H1 (cell line): Measurements from ENCODE around the gene C2orf92. TPM values are rescaled to one million over a fixed set of nuclear protein-coding genes. Genes with fewer than 3 reads are reported as not detected.

Experiments used
- ATF2 ChIP-seq: IDR thresholded peaks from 2 replicates; pipeline ENCODE4 v1.6.1; 2012; ENCODE audit warnings: low read length, inconsistent platforms
- CBX8 ChIP-seq: fragments of 300-800, 300-1000 bp; sonication (generic); IDR thresholded peaks from 2 replicates; pipeline ENCODE4 v1.7.1; 2016; ENCODE audit warnings: low read depth, low read length, borderline replicate concordance
- CHD1 ChIP-seq: IDR thresholded peaks from 2 replicates; pipeline ENCODE4 v1.6.1; 2012; ENCODE audit warnings: low read depth, low read length, improper control_type of control experiment
- EP300 ChIP-seq, 2 experiments: IDR thresholded peaks; 1 replicate in 1 of 2; 2 replicates in 1 of 2; pipeline ENCODE4 v1.6.1; 2011 to 2012; ENCODE audit warnings: low read depth in 2 of 2, low read length in 2 of 2, mild to moderate bottlenecking in 2 of 2, borderline replicate concordance in 1 of 2, inconsistent platforms in 1 of 2, moderate library complexity in 1 of 2
- HDAC2 ChIP-seq, 2 experiments: fragments of 300-600 bp in 1 of 2; sonication (generic) in 1 of 2; IDR thresholded peaks; 2 replicates each; pipeline ENCODE4 v1.6.1; 2011 to 2012; ENCODE audit warnings: low read depth in 2 of 2, low read length in 2 of 2, mild to moderate bottlenecking in 2 of 2, moderate library complexity in 2 of 2, borderline replicate concordance in 1 of 2, inconsistent platforms in 1 of 2
- JUND ChIP-seq: IDR thresholded peaks from 2 replicates; pipeline ENCODE4 v1.6.1; 2011; ENCODE audit warnings: mild to moderate bottlenecking, improper control_type of control experiment, low read length
- MAX ChIP-seq: IDR thresholded peaks from 2 replicates; pipeline ENCODE4 v1.6.1; 2012; ENCODE audit warnings: inconsistent platforms
- NANOG ChIP-seq: IDR thresholded peaks from 2 replicates; pipeline ENCODE4 v1.6.1; 2011; ENCODE audit warnings: low read length, low read depth, mild to moderate bottlenecking, inconsistent platforms; ENCODE audit not compliant: insufficient read depth, poor library complexity, severe bottlenecking
- RNF2 ChIP-seq: fragments of 200-900, 300-1000 bp; sonication (generic); IDR thresholded peaks from 2 replicates; pipeline ENCODE4 v1.7.1; 2016; ENCODE audit warnings: borderline replicate concordance, low read depth, mild to moderate bottlenecking, antibody characterized with exemption, low read length; ENCODE audit not compliant: poor library complexity, severe bottlenecking; ENCODE audit errors: missing control alignments
- RXRA ChIP-seq: IDR thresholded peaks from 2 replicates; pipeline ENCODE4 v1.6.1; 2011; ENCODE audit warnings: low read depth, mild to moderate bottlenecking, low read length, moderate library complexity; ENCODE audit not compliant: insufficient read depth
- SIRT6 ChIP-seq: IDR thresholded peaks from one replicate; pipeline ENCODE4 v1.7.1; 2012; ENCODE audit warnings: low read length, inconsistent platforms
- SIX5 ChIP-seq: IDR thresholded peaks from 2 replicates; pipeline ENCODE4 v1.6.1; 2011; ENCODE audit warnings: mild to moderate bottlenecking, low read depth, low read length
- SP2 ChIP-seq: IDR thresholded peaks from 2 replicates; pipeline ENCODE4 v1.6.1; 2012; ENCODE audit warnings: mild to moderate bottlenecking, low read length, inconsistent platforms
- SRF ChIP-seq: IDR thresholded peaks from 2 replicates; pipeline ENCODE4 v1.6.1; 2011; ENCODE audit warnings: mild to moderate bottlenecking, low read depth, low read length, moderate library complexity
- SUZ12 ChIP-seq: fragments of 200-600 bp; sonication (generic); IDR thresholded peaks from 2 replicates; pipeline ENCODE4 v1.6.1; 2012; ENCODE audit warnings: mild to moderate bottlenecking, inconsistent platforms, low read length, moderate library complexity, mixed read lengths
- TAF1 ChIP-seq: IDR thresholded peaks from 2 replicates; pipeline ENCODE4 v1.6.1; 2011; ENCODE audit warnings: mild to moderate bottlenecking, low read depth, low read length
- TAF7 ChIP-seq: optimal IDR thresholded peaks from 2 replicates; pipeline ENCODE3; 2011; ENCODE audit warnings: low read depth, mild to moderate bottlenecking, inconsistent platforms, low read length, moderate library complexity, borderline replicate concordance
- TCF12 ChIP-seq: IDR thresholded peaks from 2 replicates; pipeline ENCODE4 v1.6.1; 2011; ENCODE audit warnings: low read depth, mild to moderate bottlenecking, low read length
- USF2 ChIP-seq: IDR thresholded peaks from 2 replicates; pipeline ENCODE4 v1.6.1; 2011; ENCODE audit warnings: low read length, improper control_type of control experiment
- polyA plus RNA-seq, 7 experiments: library from polyadenylated mRNA; depleted of rRNA in 3 of 7; stranded (reverse) in 5 of 7; unstranded in 2 of 7; fragments of >200 nt in 5 of 7; fragments of 200-250 nt in 2 of 7; gene quantifications; 1 replicate in 5 of 7; 2 replicates in 1 of 7; 4 replicates in 1 of 7; pipeline versions ENCODE4 v1.2.1 to v1.2.3, GENCODE V29; 2011 to 2013; ENCODE audit warnings: missing spikeins in 2 of 7, mixed read lengths in 2 of 7
- total RNA-seq: library from RNA; stranded (reverse); fragmentation: NEBNext Ultra II Directional; extraction: Animal tissue kit (Norgen Biotek cat#: 25700); gene quantifications from 2 replicates; pipeline ENCODE4 v1.2.1, GENCODE V29; 2021

The C2orf92 gene
- total and polyA plus RNA-seq, 2 of the 8 experiments (the other 6 are each of a cell fraction or from before 2014, with no cell fraction given), result 2.3 to 3.7 TPM

DNA sequence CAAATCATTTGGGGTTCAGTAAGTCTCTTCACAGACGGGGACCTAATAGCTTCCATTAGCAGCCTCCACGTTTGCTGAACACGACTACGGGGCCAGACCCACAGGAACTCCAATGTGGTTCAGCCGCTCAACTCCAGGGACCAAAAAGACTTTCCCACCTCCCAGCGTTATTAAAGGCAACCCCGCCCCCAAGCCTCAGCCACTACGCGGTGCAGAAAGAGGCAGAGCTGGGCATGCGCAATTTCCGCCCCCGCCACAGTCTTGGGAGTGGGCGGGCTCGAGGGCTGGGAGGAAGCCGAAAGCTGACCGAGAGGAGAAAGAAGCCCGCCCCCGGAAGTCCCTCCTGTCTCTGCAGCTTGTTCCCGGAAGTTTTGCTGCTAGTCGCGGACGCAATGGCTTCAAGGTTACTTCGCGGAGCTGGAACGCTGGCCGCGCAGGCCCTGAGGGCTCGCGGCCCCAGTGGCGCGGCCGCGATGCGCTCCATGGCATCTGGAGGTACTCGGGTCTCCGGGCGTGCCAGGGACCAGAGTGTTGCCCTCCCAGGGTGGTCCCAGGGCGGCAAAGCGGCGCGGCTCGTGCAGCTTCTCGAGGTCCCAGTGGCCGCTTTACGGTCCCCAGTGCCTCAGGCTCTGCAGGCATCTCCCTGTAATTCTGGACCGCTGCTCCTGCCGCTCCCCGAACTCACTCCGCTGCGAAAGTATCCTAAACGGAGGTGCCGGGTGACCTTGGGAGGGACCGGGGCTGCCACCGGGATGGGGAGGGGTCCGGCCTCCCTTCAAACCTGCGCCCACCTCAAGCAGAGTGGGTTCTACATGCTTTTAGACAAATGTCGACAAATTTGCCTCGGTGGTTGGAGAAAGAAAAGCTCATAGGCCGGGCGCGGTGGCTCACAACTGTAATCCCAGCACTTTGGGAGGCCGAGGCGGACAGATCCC lies 23.6 kb upstream of the C2orf92 start, which contains the start of gene COX5B (continued):
- peak; percentile 94 for TF ChIP-seq TAF1
- no peak for TF ChIP-seq SIRT6
- no peak for TF ChIP-seq CBX8
- no peak for TF ChIP-seq CHD1
- no peak for TF ChIP-seq RXRA
- TF ChIP-seq EP300 (IDR thresholded peaks at IDR 0.05; ENCODE audit: borderline replicate concordance in 1 of 2, low read depth in 2 of 2, low read length in 2 of 2), result no peak
- TF ChIP-seq JUND, result no peak
- no peak for TF ChIP-seq TCF12
- 0 out of 2 replicates have a peak, but pooled peaks have one; percentile 11 for TF ChIP-seq MAX
- no peak for TF ChIP-seq SP2
- TF ChIP-seq SUZ12, result no peak
- TF ChIP-seq NANOG, result no peak
- TF ChIP-seq SIX5, result no peak
- no peak for TF ChIP-seq ATF2
- TF ChIP-seq RNF2, result no peak
- TF ChIP-seq TAF7, result peak; percentile 61
- no peak for TF ChIP-seq HDAC2 (IDR thresholded peaks at IDR 0.05; ENCODE audit: borderline replicate concordance in 1 of 2, low read depth in 2 of 2, low read length in 2 of 2)
- TF ChIP-seq SRF, result no peak
- no peak for TF ChIP-seq USF2
